A673 (cell line): ENCODE measurements around the gene SCTR. TPM values are rescaled to one million over a fixed set of nuclear protein-coding genes. Genes with fewer than 3 reads are reported as not detected.

Experiments used
- BruUV-seq: library from RNA; stranded (reverse); fragments of 400-500 nt; replicated peaks from 2 replicates; lab custom pipeline; 2021; lab: Mats Ljungman, UMichigan
- CTCF ChIA-PET: fragments of 300-600 bp; sonication (Branson Sonifier 250); formaldehyde crosslinking; loops from one replicate; lab custom pipeline; 2022; ENCODE audit warnings: antibody characterized with exemption; lab: Charles Lee
- POLR2A ChIA-PET: fragments of 300-600 bp; sonication (Branson Sonifier 250); formaldehyde crosslinking; loops from one replicate; lab custom pipeline; 2022; ENCODE audit warnings: antibody characterized with exemption; ENCODE audit not compliant: low non-redundant PET; lab: Charles Lee
- DNase-seq: peaks from one replicate; pipeline ENCODE4 v3.0.0-alpha.2; 2015; ENCODE audit warnings: low spot score
- H3K27ac ChIP-seq: fragments of 200-600 bp; sonication (generic); 2 replicates; pipeline ENCODE4 v1.5.1; 2016; ENCODE audit warnings: mixed run types, low read depth, mild to moderate bottlenecking, mixed read lengths, antibody characterized with exemption, low read length; ENCODE audit not compliant: poor library complexity, severe bottlenecking
- H3K27me3 ChIP-seq: fragments of 200-600 bp; sonication (generic); replicated peaks from 2 replicates; pipeline ENCODE4 v1.6.1; 2017; ENCODE audit warnings: mixed run types, low read depth, mild to moderate bottlenecking, mixed read lengths, antibody characterized with exemption, low read length; ENCODE audit not compliant: insufficient read depth, poor library complexity
- H3K36me3 ChIP-seq: fragments of 200-600 bp; sonication (generic); 2 replicates; pipeline ENCODE4 v1.6.1; 2016; ENCODE audit warnings: mixed run types, mild to moderate bottlenecking, mixed read lengths, antibody characterized with exemption, low read length; ENCODE audit not compliant: insufficient read depth, poor library complexity, severe bottlenecking
- H3K4me1 ChIP-seq: fragments of 200-600 bp; sonication (generic); 2 replicates; pipeline ENCODE4 v1.6.1; 2017; ENCODE audit warnings: mixed run types, mild to moderate bottlenecking, mixed read lengths, antibody characterized with exemption, low read length; ENCODE audit not compliant: insufficient read depth, poor library complexity, severe bottlenecking
- H3K4me3 ChIP-seq: fragments of 200-600 bp; sonication (generic); 2 replicates; pipeline ENCODE4 v1.5.1; 2016; ENCODE audit warnings: low read depth, mixed run types, mild to moderate bottlenecking, mixed read lengths, low read length; ENCODE audit not compliant: poor library complexity, severe bottlenecking
- H3K9me3 ChIP-seq: fragments of 200-600 bp; sonication (generic); 2 replicates; pipeline ENCODE4 v1.6.1; 2016; ENCODE audit warnings: mixed run types, low read depth, mild to moderate bottlenecking, mixed read lengths, antibody characterized with exemption, low read length; ENCODE audit not compliant: poor library complexity, severe bottlenecking
- CTCF ChIP-seq: fragments of 300-800, 200-600 bp; sonication (generic); conservative IDR thresholded peaks from 2 replicates; pipeline ENCODE4 v1.5.1; 2017; ENCODE audit warnings: low read depth, mild to moderate bottlenecking, antibody characterized with exemption, low read length, moderate library complexity, mixed read lengths
- EZH2 ChIP-seq: fragments of 200-600 bp; sonication (generic); IDR thresholded peaks from 2 replicates; pipeline ENCODE4 v1.6.1; 2017; ENCODE audit warnings: borderline replicate concordance, low read depth, mild to moderate bottlenecking, mixed read lengths, antibody characterized with exemption, low read length; ENCODE audit not compliant: poor library complexity, severe bottlenecking
- intact Hi-C: fragments of 100-400 bp; cut with micrococcal nuclease; formaldehyde crosslinking; loops from one replicate; pipeline ENCODE4 v1.10.0; 2022; ENCODE audit not compliant: unreplicated experiment
- total RNA-seq: library from RNA; stranded (reverse); gene quantifications from 2 replicates; pipeline ENCODE4 v1.2.3, GENCODE V29; 2021

Gene SCTR
- total RNA-seq, 1 experiment from 2014 or later = not detected

- H3K9me3 ChIP-seq = no peaks in the 10 kb centered on the region
- H3K4me3 ChIP-seq = no peak overlapping the region
- H3K27ac ChIP-seq = no peak overlapping the region
- H3K36me3 ChIP-seq = no peaks in the 10 kb centered on the region
- POLR2A ChIA-PET = no interaction called here
- CTCF ChIA-PET = no interaction called here
- DNase-seq = no peak
- H3K4me1 ChIP-seq = peaks cover 3% of the 10 kb centered on the region
- no peak for TF ChIP-seq CTCF
- TF ChIP-seq EZH2 = no peak
- BruUV-seq = no TSS peak
- intact Hi-C loops = no loop called here
- no peaks in the 10 kb centered on the region for H3K27me3 ChIP-seq
Observed at GRCh38 chr2:119553687-119554344, 29.5 kb upstream of the SCTR start.

- BruUV-seq = no TSS peak
Observed at GRCh38 chr2:119552902-119553301, 28.6 kb upstream of the SCTR start.

GRCh38 chr2:119550856-119551255, 26.6 kb upstream of the SCTR start:
- no peak for DNase-seq
- H3K27me3 ChIP-seq = no peaks in the 10 kb centered on the region
- H3K4me3 ChIP-seq = no peak overlapping the region
- no peak for TF ChIP-seq EZH2
- TF ChIP-seq CTCF = no peak
- ChIA-PET CTCF (no interaction called here), POLR2A (no interaction called here)
- H3K36me3 ChIP-seq = no peaks in the 10 kb centered on the region
- intact Hi-C loops = no loop called here
- peaks cover 3% of the 10 kb centered on the region for H3K4me1 ChIP-seq
- no TSS peak for BruUV-seq
- no peaks in the 10 kb centered on the region for H3K9me3 ChIP-seq
- no peak overlapping the region for H3K27ac ChIP-seq

More at GRCh38 chr2:119552902-119553301, 28.6 kb upstream of the SCTR start:
- no peaks in the 10 kb centered on the region for H3K9me3 ChIP-seq
- DNase-seq = no peak
- intact Hi-C loops = no loop called here
- CTCF ChIA-PET = no interaction called here
- no peak for TF ChIP-seq CTCF
- TF ChIP-seq EZH2 = no peak
- H3K4me1 ChIP-seq = peaks cover 3% of the 10 kb centered on the region
- H3K36me3 ChIP-seq = no peaks in the 10 kb centered on the region
- H3K4me3 ChIP-seq = no peak overlapping the region
- POLR2A ChIA-PET = no interaction called here
- no peaks in the 10 kb centered on the region for H3K27me3 ChIP-seq
- H3K27ac ChIP-seq = no peak overlapping the region
